ENCODE data around the gene GZMH. TPM values are rescaled to one million over a fixed set of nuclear protein-coding genes. Genes with fewer than 3 reads are reported as not detected.

The GZMH gene
- total and polyA plus RNA-seq, 2 of the 4 experiments (the other 2 are of a cell fraction) = not detected

DNA sequence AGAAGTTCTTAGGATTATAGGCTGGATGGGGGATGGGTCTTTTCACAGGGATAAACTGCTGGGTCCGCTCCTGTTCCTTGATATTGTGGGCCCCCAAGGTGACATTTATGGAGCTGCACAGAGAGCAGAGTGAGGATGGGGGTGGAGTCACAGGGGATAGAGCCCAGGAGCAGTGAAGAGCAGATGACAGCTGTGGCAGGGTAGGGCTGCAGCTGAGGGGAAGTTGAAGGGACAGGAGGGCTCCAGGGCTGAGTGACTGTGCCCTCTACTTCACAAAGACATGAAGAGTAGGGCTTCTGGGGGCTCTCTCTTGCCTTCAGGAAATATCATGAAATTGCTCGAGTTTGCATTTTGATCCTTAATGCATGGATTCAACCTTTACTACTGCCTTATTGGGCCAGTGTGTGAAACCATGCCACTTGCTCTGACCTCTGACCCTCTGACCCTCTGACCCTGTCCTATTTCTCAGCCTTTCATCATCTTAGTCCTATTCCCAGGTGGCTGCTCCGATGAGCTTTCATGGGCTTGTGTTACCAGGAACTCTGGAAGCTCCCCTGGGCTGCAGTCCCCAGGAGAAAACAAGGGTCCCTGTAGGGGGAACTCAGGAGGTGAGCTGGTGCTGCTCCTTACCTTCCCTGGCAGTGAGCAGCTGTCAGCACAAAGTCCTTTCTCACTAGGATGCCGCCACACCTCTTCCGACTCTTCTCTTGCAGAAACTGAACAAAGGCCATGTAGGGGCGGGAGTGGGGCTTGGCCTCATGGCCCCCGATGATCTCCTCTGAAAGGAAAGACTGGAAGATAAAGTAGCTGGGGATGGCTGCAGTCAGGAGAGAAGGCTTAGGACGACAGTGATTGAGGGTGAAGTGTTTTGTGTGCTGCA, 1.6 kb downstream of the GZMH start:
- Histone ChIP-seq H3K4ac (ENCODE audit: low read depth, low read length) (no peak overlapping the region), H3K27me3 (ENCODE audit: control insufficient read depth, insufficient read depth, low read length) (no peaks in the 10 kb centered on the region), H4K20me1 (ENCODE audit: insufficient read depth, low read length) (no peaks in the 10 kb centered on the region; the same call in 1 of the 2 replicates), H3K9me1 (ENCODE audit: insufficient read depth, low read length) (no peaks in the 10 kb centered on the region), H2BK5ac (ENCODE audit: low read depth, low read length, poor library complexity, severe bottlenecking) (no peak overlapping the region), H2AK5ac (ENCODE audit: low read depth, low read length) (no peak overlapping the region), H3K4me1 (ENCODE audit: control insufficient read depth, insufficient read depth, low read length) (no peaks in the 10 kb centered on the region), H3K18ac (ENCODE audit: low read depth, low read length) (no peak overlapping the region), H2AFZ (replicated peaks; ENCODE audit: low read length, poor library complexity) (no peak overlapping the region), H2BK15ac (ENCODE audit: low read depth, low read length) (no peak overlapping the region), H3K27ac (ENCODE audit: insufficient read depth, low read length) (no peak overlapping the region), H2BK120ac (ENCODE audit: low read depth, low read length) (no peak overlapping the region), H3K9ac (ENCODE audit: low read depth, low read length) (no peak overlapping the region), H4K8ac (ENCODE audit: low read depth in 2 of 2, low read length in 2 of 2) (no peak overlapping the region), H3K4me3 (ENCODE audit: insufficient read depth, low read depth, low read length) (no peak overlapping the region), H2AK9ac (replicated peaks; ENCODE audit: low read depth, low read length, poor library complexity) (no peak overlapping the region), H3K9me3 (ENCODE audit: control insufficient read depth, insufficient read depth, low read length) (no peaks in the 10 kb centered on the region), H3K14ac (replicated peaks; ENCODE audit: low read depth, low read length) (no peak overlapping the region), H3K4me2 (ENCODE audit: low read depth, low read length) (no peak overlapping the region), H3K79me1 (ENCODE audit: low read depth in 1 of 2, low read length in 2 of 2) (no peaks in the 10 kb centered on the region), H4K5ac (ENCODE audit: low read depth, low read length) (no peak overlapping the region), H3K36me3 (ENCODE audit: control insufficient read depth, insufficient read depth, low read length) (no peaks in the 10 kb centered on the region), H2BK20ac (ENCODE audit: low read depth, low read length) (no peak overlapping the region), H4K91ac (ENCODE audit: insufficient read depth, low read depth, low read length) (no peak overlapping the region), H3K56ac (ENCODE audit: extremely low read depth, insufficient read depth, low read length) (no peak overlapping the region), H3K23ac (ENCODE audit: low read depth, low read length) (no peak overlapping the region)
- dilution Hi-C loops (cut with HindIII; ENCODE audit: low sequenced_read_pairs, unreplicated experiment) = no loop called here
- in situ Hi-C loops (cut with MboI; ENCODE audit: low sequenced_read_pairs) = no loop called here
- ATAC-seq (ENCODE audit: low read depth) = no peak
- no peak for DNase-seq
- POLR2A ChIA-PET (ENCODE audit: unreplicated experiment) = no interaction called here
- BruUV-seq (replicated peaks) = no TSS peak
- intact Hi-C loops (cut with micrococcal nuclease) = no loop called here
- 20% methylated on average over 1 of the region's 8 CpGs; no CpG with 5 or more reads in 1 of the 2 experiments for WGBS, 2 experiments (ENCODE audit: extremely low coverage in 2 of 2, insufficient read length in 1 of 2)
- CTCF ChIA-PET = no interaction called here
- TF ChIP-seq FOS (IDR thresholded peaks at IDR 0.05; ENCODE audit: low read depth, low read length) = no peak
- TF ChIP-seq POLR2A (IDR thresholded peaks at IDR 0.05; ENCODE audit: low read depth, low read length) = no peak
- TF ChIP-seq, protein P1, sequence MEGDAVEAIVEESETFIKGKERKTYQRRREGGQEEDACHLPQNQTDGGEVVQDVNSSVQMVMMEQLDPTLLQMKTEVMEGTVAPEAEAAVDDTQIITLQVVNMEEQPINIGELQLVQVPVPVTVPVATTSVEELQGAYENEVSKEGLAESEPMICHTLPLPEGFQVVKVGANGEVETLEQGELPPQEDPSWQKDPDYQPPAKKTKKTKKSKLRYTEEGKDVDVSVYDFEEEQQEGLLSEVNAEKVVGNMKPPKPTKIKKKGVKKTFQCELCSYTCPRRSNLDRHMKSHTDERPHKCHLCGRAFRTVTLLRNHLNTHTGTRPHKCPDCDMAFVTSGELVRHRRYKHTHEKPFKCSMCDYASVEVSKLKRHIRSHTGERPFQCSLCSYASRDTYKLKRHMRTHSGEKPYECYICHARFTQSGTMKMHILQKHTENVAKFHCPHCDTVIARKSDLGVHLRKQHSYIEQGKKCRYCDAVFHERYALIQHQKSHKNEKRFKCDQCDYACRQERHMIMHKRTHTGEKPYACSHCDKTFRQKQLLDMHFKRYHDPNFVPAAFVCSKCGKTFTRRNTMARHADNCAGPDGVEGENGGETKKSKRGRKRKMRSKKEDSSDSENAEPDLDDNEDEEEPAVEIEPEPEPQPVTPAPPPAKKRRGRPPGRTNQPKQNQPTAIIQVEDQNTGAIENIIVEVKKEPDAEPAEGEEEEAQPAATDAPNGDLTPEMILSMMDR (conservative IDR thresholded peaks at IDR 0.05; ENCODE audit: low read depth, low read length) = no peak
- no peak for TF ChIP-seq RAD21 (IDR thresholded peaks at IDR 0.05; ENCODE audit: low read length)
- no peak for TF ChIP-seq MAFK (IDR thresholded peaks at IDR 0.05; ENCODE audit: low read depth, low read length)
- TF ChIP-seq RFX5 (IDR thresholded peaks at IDR 0.05; ENCODE audit: low read depth, low read length) = no peak
- no peak for TF ChIP-seq SMC3 (IDR thresholded peaks at IDR 0.05; ENCODE audit: low read depth, low read length)
- TF ChIP-seq, protein P2, sequence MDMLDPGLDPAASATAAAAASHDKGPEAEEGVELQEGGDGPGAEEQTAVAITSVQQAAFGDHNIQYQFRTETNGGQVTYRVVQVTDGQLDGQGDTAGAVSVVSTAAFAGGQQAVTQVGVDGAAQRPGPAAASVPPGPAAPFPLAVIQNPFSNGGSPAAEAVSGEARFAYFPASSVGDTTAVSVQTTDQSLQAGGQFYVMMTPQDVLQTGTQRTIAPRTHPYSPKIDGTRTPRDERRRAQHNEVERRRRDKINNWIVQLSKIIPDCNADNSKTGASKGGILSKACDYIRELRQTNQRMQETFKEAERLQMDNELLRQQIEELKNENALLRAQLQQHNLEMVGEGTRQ (IDR thresholded peaks at IDR 0.05; ENCODE audit: low read depth, low read length) = no peak
- no peak for TF ChIP-seq MXI1 (IDR thresholded peaks at IDR 0.05; ENCODE audit: borderline replicate concordance, low read depth, low read length)
- TF ChIP-seq NFE2L2 (IDR thresholded peaks at IDR 0.05; ENCODE audit: low read depth, low read length) = no peak
- TF ChIP-seq RCOR1 (IDR thresholded peaks at IDR 0.05; ENCODE audit: insufficient replicate concordance, low read length) = no peak
- no peak for TF ChIP-seq CHD1 (IDR thresholded peaks at IDR 0.05; ENCODE audit: low read depth, low read length)
- TF ChIP-seq, protein P3, sequence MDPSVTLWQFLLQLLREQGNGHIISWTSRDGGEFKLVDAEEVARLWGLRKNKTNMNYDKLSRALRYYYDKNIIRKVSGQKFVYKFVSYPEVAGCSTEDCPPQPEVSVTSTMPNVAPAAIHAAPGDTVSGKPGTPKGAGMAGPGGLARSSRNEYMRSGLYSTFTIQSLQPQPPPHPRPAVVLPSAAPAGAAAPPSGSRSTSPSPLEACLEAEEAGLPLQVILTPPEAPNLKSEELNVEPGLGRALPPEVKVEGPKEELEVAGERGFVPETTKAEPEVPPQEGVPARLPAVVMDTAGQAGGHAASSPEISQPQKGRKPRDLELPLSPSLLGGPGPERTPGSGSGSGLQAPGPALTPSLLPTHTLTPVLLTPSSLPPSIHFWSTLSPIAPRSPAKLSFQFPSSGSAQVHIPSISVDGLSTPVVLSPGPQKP (IDR thresholded peaks at IDR 0.05; ENCODE audit: borderline replicate concordance, low read depth, low read length) = no peak
- no peak for TF ChIP-seq CEBPB (IDR thresholded peaks at IDR 0.05; ENCODE audit: low read depth, low read length)
- no peak for TF ChIP-seq MAZ (IDR thresholded peaks at IDR 0.05; ENCODE audit: borderline replicate concordance, low read depth, low read length)

All from IMR-90 (cell line).